Measurements from ENCODE around the gene LHFPL3.

- TF ChIP-seq FOXK1 (CRISPR knock-in tag; IDR thresholded peaks at IDR 0.05): no peak
- TF ChIP-seq, protein P1, sequence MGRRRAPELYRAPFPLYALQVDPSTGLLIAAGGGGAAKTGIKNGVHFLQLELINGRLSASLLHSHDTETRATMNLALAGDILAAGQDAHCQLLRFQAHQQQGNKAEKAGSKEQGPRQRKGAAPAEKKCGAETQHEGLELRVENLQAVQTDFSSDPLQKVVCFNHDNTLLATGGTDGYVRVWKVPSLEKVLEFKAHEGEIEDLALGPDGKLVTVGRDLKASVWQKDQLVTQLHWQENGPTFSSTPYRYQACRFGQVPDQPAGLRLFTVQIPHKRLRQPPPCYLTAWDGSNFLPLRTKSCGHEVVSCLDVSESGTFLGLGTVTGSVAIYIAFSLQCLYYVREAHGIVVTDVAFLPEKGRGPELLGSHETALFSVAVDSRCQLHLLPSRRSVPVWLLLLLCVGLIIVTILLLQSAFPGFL (CRISPR knock-in tag; IDR thresholded peaks at IDR 0.05; ENCODE audit: borderline replicate concordance): no peak
- TF ChIP-seq CREB1 (CRISPR knock-in tag; IDR thresholded peaks at IDR 0.05): no peak
- TF ChIP-seq CTCF (IDR thresholded peaks at IDR 0.05): no peak
- no peak for TF ChIP-seq ZNF416 (CRISPR knock-in tag; IDR thresholded peaks at IDR 0.05)
These were observed 566.5 kb downstream of the LHFPL3 start for GRCh38 chr7:104894726-104895521.

Measured in WTC11 (cell line).